K562 (cell line): ENCODE measurements around the gene ANKRD60. TPM values are rescaled to one million over a fixed set of nuclear protein-coding genes. Genes with fewer than 3 reads are reported as not detected.

Experiments
- ATAC-seq: fragments of 200-7000 bp; cut with Tn5 transposase; 3 replicates; pipeline ENCODE4 v1.9.1; 2020; ENCODE audit warnings: moderate library complexity
- BruUV-seq: library from RNA; stranded (reverse); fragments of 400-500 nt; replicated peaks from 2 replicates; lab custom pipeline; 2021; lab: Mats Ljungman, UMichigan
- CTCF ChIA-PET: fragments of 300-600 bp; formaldehyde crosslinking; extraction: SDS; loops from one replicate; lab custom pipeline; 2021; ENCODE audit warnings: low intra/inter-chr PET ratio; lab: Yijun Ruan, JAX
- POLR2A ChIA-PET: fragments of 300-600, 350-650 bp; sonication (Branson Sonifier 250); formaldehyde crosslinking; extraction: SDS; loops from one replicate; lab custom pipeline; 2021; ENCODE audit warnings: antibody characterized with exemption, inconsistent platforms; lab: Yijun Ruan, JAX
- DNase-seq, 4 experiments: peaks; one replicate each; pipeline versions ENCODE4 v3.0.0 to v3.0.0-alpha.2; 2011 to 2018; ENCODE audit warnings: low spot score in 3 of 4, mixed read lengths in 3 of 4; ENCODE audit errors: extremely low read depth in 1 of 4
- FAIRE-seq: peaks from 2 replicates; lab custom pipeline; 2011; peaks lifted over from hg19 to GRCh38; lab: Jason Lieb, UNC
- H2AFZ ChIP-seq: 2 replicates; pipeline ENCODE4 v1.6.0; 2011; ENCODE audit warnings: low read depth, low read length, control low read depth, inconsistent platforms
- H3K27ac ChIP-seq: fragments of 200-600 bp; 3 replicates; pipeline ENCODE4 v1.8.0; 2011; ENCODE audit warnings: low read depth, mild to moderate bottlenecking, control low read depth, inconsistent platforms, low read length, moderate library complexity, mixed read lengths; ENCODE audit errors: extremely low read depth
- H3K27me3 ChIP-seq, 2 experiments: fragments of 300-600 bp in 1 of 2; 2 replicates in 1 of 2; 3 replicates in 1 of 2; pipeline versions ENCODE4 v1.6.0 to v1.8.0; 2011; ENCODE audit warnings: inconsistent platforms in 2 of 2, low read length in 2 of 2, mild to moderate bottlenecking in 1 of 2, mixed read lengths in 1 of 2, moderate library complexity in 1 of 2; ENCODE audit not compliant: control insufficient read depth in 2 of 2, insufficient read depth in 2 of 2
- H3K36me3 ChIP-seq: fragments of 300-600 bp; 3 replicates; pipeline ENCODE4 v1.8.0; 2011; ENCODE audit warnings: mild to moderate bottlenecking, low read length, inconsistent platforms; ENCODE audit not compliant: control insufficient read depth, insufficient read depth
- H3K4me1 ChIP-seq, 2 experiments: fragments of 200-600 bp in 1 of 2; replicated peaks in 1 of 2; 2 replicates in 1 of 2; 3 replicates in 1 of 2; pipeline versions ENCODE4 v1.5.1 to v1.8.0; 2011; ENCODE audit warnings: inconsistent platforms in 2 of 2, low read length in 2 of 2, mild to moderate bottlenecking in 1 of 2, mixed read lengths in 1 of 2, moderate library complexity in 1 of 2; ENCODE audit not compliant: control insufficient read depth in 2 of 2, insufficient read depth in 2 of 2
- H3K4me2 ChIP-seq: 2 replicates; pipeline ENCODE4 v1.6.1; 2011; ENCODE audit warnings: low read length, control low read depth, inconsistent platforms, mixed read lengths; ENCODE audit not compliant: insufficient read depth
- H3K4me3 ChIP-seq: fragments of 200-600 bp; sonication (generic), shearing (Covaris generic); 2 replicates; pipeline ENCODE4 v1.5.1; 2016; ENCODE audit warnings: control low read depth, inconsistent platforms
- H3K79me2 ChIP-seq: fragments of 200-600 bp; 3 replicates; pipeline ENCODE4 v1.8.0; 2011; ENCODE audit warnings: low read length, inconsistent platforms; ENCODE audit not compliant: control insufficient read depth, insufficient read depth
- H3K9ac ChIP-seq, 2 experiments: 2 replicates each; pipeline versions ENCODE4 v1.6.0 to v1.6.1; 2011; ENCODE audit warnings: low read depth in 2 of 2, low read length in 2 of 2, control low read depth in 1 of 2, inconsistent platforms in 1 of 2, mild to moderate bottlenecking in 1 of 2, mixed read lengths in 1 of 2; ENCODE audit not compliant: insufficient read depth in 1 of 2
- H3K9me1 ChIP-seq: one replicate; pipeline ENCODE4 v1.6.0; 2011; ENCODE audit warnings: inconsistent platforms, mild to moderate bottlenecking, low read length, moderate library complexity; ENCODE audit not compliant: control insufficient read depth, insufficient read depth
- H3K9me3 ChIP-seq: replicated peaks from 2 replicates; pipeline ENCODE4 v1.5.1; 2011; ENCODE audit warnings: low read depth, low read length, inconsistent platforms; ENCODE audit not compliant: control insufficient read depth, insufficient read depth
- H4K20me1 ChIP-seq: replicated peaks from 2 replicates; pipeline ENCODE4 v1.6.1; 2011; ENCODE audit warnings: low read length, inconsistent platforms, mixed read lengths; ENCODE audit not compliant: control insufficient read depth, insufficient read depth
- CBX8 ChIP-seq: fragments of 200-600 bp; sonication (generic); IDR thresholded peaks from 2 replicates; pipeline ENCODE4 v1.6.1; 2012; ENCODE audit warnings: borderline replicate concordance, mixed run types, low read depth, mild to moderate bottlenecking, moderate library complexity, mixed read lengths, low read length, control low read depth, inconsistent platforms; ENCODE audit not compliant: poor library complexity, severe bottlenecking; ENCODE audit errors: extremely low read depth
- ETV1 ChIP-seq: fragments of 450-650 bp; conservative IDR thresholded peaks from 2 replicates; pipeline ENCODE4 v1.6.1; 2016; ENCODE audit warnings: missing genetic modification characterization, control low read depth, low read depth, missing compliant biosample characterization
- IRF1 ChIP-seq: sonication (generic); formaldehyde crosslinking; IDR thresholded peaks from 2 replicates; pipeline ENCODE4 v1.8.0; 2022; ENCODE audit warnings: missing genetic modification reagents, mild to moderate bottlenecking, borderline replicate concordance
- KDM1A ChIP-seq, 2 experiments: fragments of 450-650 bp; IDR thresholded peaks; 2 replicates each; pipeline ENCODE4 v1.6.1; 2016; ENCODE audit warnings: mild to moderate bottlenecking in 2 of 2
- LCOR ChIP-seq: sonication (generic); formaldehyde crosslinking; IDR thresholded peaks from 2 replicates; pipeline ENCODE4 v1.8.0; 2022; ENCODE audit warnings: mild to moderate bottlenecking, missing genetic modification reagents
- MBD2 ChIP-seq: sonication (generic); IDR thresholded peaks from 2 replicates; pipeline ENCODE4 v1.6.1; 2016; ENCODE audit warnings: low read depth, borderline replicate concordance
- SREBF2 ChIP-seq: sonication (generic); formaldehyde crosslinking; IDR thresholded peaks from 2 replicates; pipeline ENCODE4 v1.4.0; 2020; ENCODE audit warnings: mild to moderate bottlenecking, missing genetic modification reagents
- TRIM28 ChIP-seq: fragments of 450-650 bp; IDR thresholded peaks from 2 replicates; pipeline ENCODE4 v1.6.1; 2017
- YY1 ChIP-seq, 3 experiments: IDR thresholded peaks; 2 replicates each; pipeline ENCODE4 v1.6.1; 2011; ENCODE audit warnings: low read length in 2 of 3, mild to moderate bottlenecking in 2 of 3, moderate library complexity in 2 of 3, borderline replicate concordance in 1 of 3, control low read depth in 1 of 3, low read depth in 1 of 3; ENCODE audit not compliant: insufficient read depth in 3 of 3, insufficient replicate concordance in 2 of 3, control insufficient read depth in 1 of 3, insufficient read length in 1 of 3; ENCODE audit errors: extremely low read depth in 1 of 3
- ZC3H4 ChIP-seq: sonication (generic); formaldehyde crosslinking; IDR thresholded peaks from 2 replicates; pipeline ENCODE4 v1.9.0; 2021; ENCODE audit warnings: missing genetic modification reagents, borderline replicate concordance
- ZNF224 ChIP-seq: sonication (generic); formaldehyde crosslinking; IDR thresholded peaks from 2 replicates; pipeline ENCODE4 v1.8.0; 2022; ENCODE audit warnings: mild to moderate bottlenecking, missing genetic modification reagents
- ZNF592 ChIP-seq: fragments of 450-650 bp; IDR thresholded peaks from 2 replicates; pipeline ENCODE4 v1.6.1; 2017; ENCODE audit warnings: antibody characterized with exemption, mild to moderate bottlenecking
- WGBS: fragments of 100-300 bp; shearing (Covaris generic); methylation state at CpG from one replicate; pipeline ENCODE4 v1.1.6; 2016; ENCODE audit warnings: low coverage, mixed read lengths; ENCODE audit not compliant: insufficient coverage; ENCODE audit errors: missing lambda C conversion rate; 5-methylcytosine and 5-hydroxymethylcytosine counted together
- in situ Hi-C: fragments of 300-500 bp; cut with MboI; formaldehyde crosslinking; loops from 4 replicates; pipeline ENCODE4 v1.15.0; 2018; ENCODE audit warnings: inconsistent platforms, mixed read lengths
- intact Hi-C: fragments of 100-400 bp; cut with micrococcal nuclease; formaldehyde crosslinking; loops from 2 replicates; pipeline ENCODE4 v1.14.2; 2022
- polyA plus RNA-seq, 8 experiments: library from polyadenylated mRNA; depleted of rRNA in 4 of 8; stranded (reverse) in 5 of 8; unstranded in 3 of 8; fragments of >200 nt; fragmentation: Nextera tagmentation in 2 of 8; fragmentation: Illumina TruSeq in 1 of 8; extraction: Ambion mirVana in 2 of 8; extraction: Trizol in 1 of 8; gene quantifications; 2 replicates each; pipeline versions ENCODE4 v1.2.1 to v1.2.3, GENCODE V29; 2011 to 2014; ENCODE audit warnings: inconsistent platforms in 1 of 8, missing spikeins in 1 of 8
- total RNA-seq, 7 experiments: library from RNA; depleted of rRNA in 6 of 7; stranded (reverse); fragments of >200 nt in 6 of 7; fragmentation: Illumina TruSeq in 2 of 7; extraction: Trizol in 2 of 7; gene quantifications; 2 replicates each; pipeline versions ENCODE4 v1.2.1 to v1.2.3, GENCODE V29; 2011 to 2021; ENCODE audit warnings: low replicate concordance in 1 of 7
- TF ChIP-seq, protein P1 (sequence below), 2 experiments: fragments of 250-450 bp in 1 of 2; fragments of 450-650 bp in 1 of 2; sonication (Bioruptor Pico) in 1 of 2; IDR thresholded peaks; 2 replicates each; pipeline versions ENCODE4 v1.6.1 to v1.8.0; 2016 to 2021; ENCODE audit warnings: mild to moderate bottlenecking in 2 of 2, moderate library complexity in 2 of 2, missing compliant biosample characterization in 1 of 2, missing genetic modification characterization in 1 of 2

Gene ANKRD60
- total and polyA plus RNA-seq, 9 of the 15 experiments (the other 6 are each of a cell fraction or from before 2014, with no cell fraction given), result not detected

- Histone ChIP-seq H3K27ac (no peak overlapping the region), H3K4me2 (no peak overlapping the region), H3K9ac (no peak overlapping the region), H3K4me1 (no peaks in the 10 kb centered on the region), H3K9me3 (peaks cover 3% of the 10 kb centered on the region; the same call in 1 of the 2 replicates), H2AFZ (no peak overlapping the region), H3K4me3 (no peak overlapping the region), H3K27me3 (peaks cover 35 to 63% of the 10 kb centered on the region in 2 experiments), H3K9me1 (no peaks in the 10 kb centered on the region), H4K20me1 (peaks cover 3% of the 10 kb centered on the region; the same call in 1 of the 2 replicates), H3K79me2 (no peaks in the 10 kb centered on the region), H3K36me3 (no peaks in the 10 kb centered on the region)
- in situ Hi-C loops, result loop anchor here (25.0 kb wide), 2 partner anchors 604 to 829 kb away; partner anchors contain the start of genes RBM38 and ZBP1
- 0% methylated on average over 4 of the region's 4 CpGs for WGBS
- FAIRE-seq (no peak), ATAC-seq (no peak), DNase-seq (no peak)
- ChIA-PET CTCF (no interaction called here), POLR2A (no interaction called here)
- no TSS peak for BruUV-seq
- intact Hi-C loops, result no loop called here
- no peak for TF ChIP-seq TRIM28
- no peak for TF ChIP-seq LCOR
- TF ChIP-seq CBX8, result no peak
- TF ChIP-seq MBD2, result no peak
- TF ChIP-seq, protein P1, sequence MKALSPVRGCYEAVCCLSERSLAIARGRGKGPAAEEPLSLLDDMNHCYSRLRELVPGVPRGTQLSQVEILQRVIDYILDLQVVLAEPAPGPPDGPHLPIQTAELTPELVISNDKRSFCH (CRISPR knock-in tag; IDR thresholded peaks at IDR 0.05), result no peak
- TF ChIP-seq, protein P1 (tag; IDR thresholded peaks at IDR 0.05), result no peak
- TF ChIP-seq KDM1A (IDR thresholded peaks at IDR 0.05), result no peak
- TF ChIP-seq ZNF592, result no peak
- no peak for TF ChIP-seq IRF1 (CRISPR knock-in tag)
- no peak for TF ChIP-seq ZC3H4
- no peak for TF ChIP-seq ZNF224 (CRISPR knock-in tag)
- TF ChIP-seq SREBF2, result no peak
- no peak for TF ChIP-seq YY1 (IDR thresholded peaks at IDR 0.05; ENCODE audit: borderline replicate concordance in 1 of 3, control insufficient read depth in 1 of 3, extremely low read depth in 1 of 3, insufficient read depth in 3 of 3, insufficient read length in 1 of 3, insufficient replicate concordance in 2 of 3, low read depth in 1 of 3, low read length in 2 of 3)
- TF ChIP-seq ETV1 (tag), result no peak
Measured at GRCh38 chr20:58216334-58216733, 12.1 kb downstream of the ANKRD60 start.
